Choroid plexus epithelial cell (primary cell): ENCODE data around the gene TAS1R3.

Experiments
- DNase-seq: peaks from one replicate; pipeline ENCODE4 v3.0.0-alpha.2; 2010; ENCODE audit warnings: low read depth
- H3K4me3 ChIP-seq: 2 replicates; pipeline ENCODE4 v1.5.1; 2011; ENCODE audit warnings: low read depth, mild to moderate bottlenecking, control low read depth, low read length, moderate library complexity
- TF ChIP-seq, protein P1 (sequence below): conservative IDR thresholded peaks from 2 replicates; pipeline ENCODE4 v1.5.1; 2011; ENCODE audit warnings: low read depth, mild to moderate bottlenecking, control low read depth, inconsistent platforms, low read length, moderate library complexity

Gene TAS1R3

DNA sequence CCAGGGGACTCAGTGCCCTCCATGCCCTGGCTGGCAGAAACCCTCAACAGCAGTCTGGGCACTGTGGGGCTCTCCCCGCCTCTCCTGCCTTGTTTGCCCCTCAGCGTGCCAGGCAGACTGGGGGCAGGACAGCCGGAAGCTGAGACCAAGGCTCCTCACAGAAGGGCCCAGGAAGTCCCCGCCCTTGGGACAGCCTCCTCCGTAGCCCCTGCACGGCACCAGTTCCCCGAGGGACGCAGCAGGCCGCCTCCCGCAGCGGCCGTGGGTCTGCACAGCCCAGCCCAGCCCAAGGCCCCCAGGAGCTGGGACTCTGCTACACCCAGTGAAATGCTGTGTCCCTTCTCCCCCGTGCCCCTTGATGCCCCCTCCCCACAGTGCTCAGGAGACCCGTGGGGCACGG is 2.8 kb upstream of the TAS1R3 start:
- no peak for DNase-seq
- TF ChIP-seq, protein P1, sequence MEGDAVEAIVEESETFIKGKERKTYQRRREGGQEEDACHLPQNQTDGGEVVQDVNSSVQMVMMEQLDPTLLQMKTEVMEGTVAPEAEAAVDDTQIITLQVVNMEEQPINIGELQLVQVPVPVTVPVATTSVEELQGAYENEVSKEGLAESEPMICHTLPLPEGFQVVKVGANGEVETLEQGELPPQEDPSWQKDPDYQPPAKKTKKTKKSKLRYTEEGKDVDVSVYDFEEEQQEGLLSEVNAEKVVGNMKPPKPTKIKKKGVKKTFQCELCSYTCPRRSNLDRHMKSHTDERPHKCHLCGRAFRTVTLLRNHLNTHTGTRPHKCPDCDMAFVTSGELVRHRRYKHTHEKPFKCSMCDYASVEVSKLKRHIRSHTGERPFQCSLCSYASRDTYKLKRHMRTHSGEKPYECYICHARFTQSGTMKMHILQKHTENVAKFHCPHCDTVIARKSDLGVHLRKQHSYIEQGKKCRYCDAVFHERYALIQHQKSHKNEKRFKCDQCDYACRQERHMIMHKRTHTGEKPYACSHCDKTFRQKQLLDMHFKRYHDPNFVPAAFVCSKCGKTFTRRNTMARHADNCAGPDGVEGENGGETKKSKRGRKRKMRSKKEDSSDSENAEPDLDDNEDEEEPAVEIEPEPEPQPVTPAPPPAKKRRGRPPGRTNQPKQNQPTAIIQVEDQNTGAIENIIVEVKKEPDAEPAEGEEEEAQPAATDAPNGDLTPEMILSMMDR = no peak
- H3K4me3 ChIP-seq = no peak overlapping the region

DNA sequence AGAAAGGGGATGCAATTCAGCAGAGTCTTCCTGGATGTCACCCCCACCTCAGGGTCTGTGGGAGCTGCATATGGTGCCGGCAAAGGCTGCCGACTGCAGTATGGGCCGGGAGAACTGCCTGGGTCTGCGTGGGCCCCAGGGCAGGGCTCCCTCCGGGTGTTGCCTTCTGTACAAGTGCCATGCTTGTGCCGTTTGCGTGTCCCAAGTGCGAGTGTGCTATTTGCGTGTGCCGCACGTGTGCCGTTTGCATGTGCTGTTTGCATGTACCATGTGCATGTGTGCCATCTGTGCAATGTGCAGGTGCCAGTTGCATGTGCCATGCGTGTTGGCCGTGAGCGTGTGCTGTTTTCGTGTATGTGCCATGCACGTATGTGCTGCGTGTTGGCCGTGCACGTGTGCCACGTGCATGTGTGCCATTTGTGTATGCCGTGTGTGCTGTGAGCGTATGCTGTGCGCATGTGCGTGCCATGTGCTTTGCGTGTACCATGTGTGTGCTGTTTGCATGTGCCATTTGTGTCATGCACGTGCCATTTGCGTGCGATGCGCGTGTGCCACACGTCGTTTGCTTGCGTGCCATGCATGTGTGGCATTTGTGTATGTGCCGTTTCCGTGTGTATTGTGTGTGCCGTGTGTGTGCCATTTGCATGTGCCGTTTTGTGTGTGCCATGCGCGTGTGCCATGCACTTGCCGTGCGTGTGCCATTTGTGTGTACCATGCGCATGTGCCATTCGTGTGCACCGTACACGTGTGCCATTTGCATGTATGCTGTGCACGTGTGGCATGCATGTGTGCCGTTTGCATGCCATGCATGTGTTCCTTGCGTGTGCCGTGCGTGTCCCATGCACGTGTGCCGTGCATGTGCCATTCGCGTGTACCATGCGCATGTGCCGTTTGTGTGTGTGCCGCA is 1.5 kb upstream of the TAS1R3 start:
- no peak for DNase-seq
- TF ChIP-seq, protein P1 = no peak
- H3K4me3 ChIP-seq = no peak overlapping the region

DNA sequence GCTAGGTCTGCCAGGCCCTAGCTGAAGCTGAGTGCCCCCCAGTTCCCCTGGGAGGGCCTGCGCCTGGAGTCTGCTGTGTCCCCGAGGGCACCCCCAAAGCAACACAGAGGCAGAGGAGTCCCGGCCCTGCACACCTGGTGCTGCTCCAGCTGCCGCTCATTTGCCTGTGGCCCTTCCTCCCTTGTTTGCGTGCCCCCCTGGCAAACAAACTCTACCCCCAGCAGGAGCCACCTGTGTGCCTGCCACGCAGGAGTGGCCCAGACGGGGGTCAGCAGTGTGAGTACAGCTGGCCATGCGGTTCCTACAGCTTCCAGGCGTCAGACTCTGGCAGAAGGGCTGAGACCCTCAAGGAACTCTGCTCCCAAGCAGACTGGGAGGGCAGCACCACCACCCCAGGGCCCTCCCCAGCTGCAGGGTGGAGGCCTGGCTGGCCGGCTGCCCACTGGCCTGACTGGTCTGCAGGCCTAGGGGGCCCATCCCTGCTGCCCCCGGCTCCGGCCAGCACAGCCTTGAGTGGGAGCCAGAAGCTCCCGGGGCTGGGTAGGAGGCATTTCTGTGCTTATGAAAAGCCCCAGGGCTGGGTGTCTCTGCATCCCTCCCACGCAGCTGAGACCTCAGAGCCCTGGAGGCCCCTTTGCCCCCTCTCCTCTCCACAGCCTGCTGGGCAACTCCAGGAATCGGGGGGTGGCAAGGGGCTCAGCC is 563 bp upstream of the TAS1R3 start:
- TF ChIP-seq, protein P1 = no peak
- no peak overlapping the region for H3K4me3 ChIP-seq
- DNase-seq = no peak

DNA sequence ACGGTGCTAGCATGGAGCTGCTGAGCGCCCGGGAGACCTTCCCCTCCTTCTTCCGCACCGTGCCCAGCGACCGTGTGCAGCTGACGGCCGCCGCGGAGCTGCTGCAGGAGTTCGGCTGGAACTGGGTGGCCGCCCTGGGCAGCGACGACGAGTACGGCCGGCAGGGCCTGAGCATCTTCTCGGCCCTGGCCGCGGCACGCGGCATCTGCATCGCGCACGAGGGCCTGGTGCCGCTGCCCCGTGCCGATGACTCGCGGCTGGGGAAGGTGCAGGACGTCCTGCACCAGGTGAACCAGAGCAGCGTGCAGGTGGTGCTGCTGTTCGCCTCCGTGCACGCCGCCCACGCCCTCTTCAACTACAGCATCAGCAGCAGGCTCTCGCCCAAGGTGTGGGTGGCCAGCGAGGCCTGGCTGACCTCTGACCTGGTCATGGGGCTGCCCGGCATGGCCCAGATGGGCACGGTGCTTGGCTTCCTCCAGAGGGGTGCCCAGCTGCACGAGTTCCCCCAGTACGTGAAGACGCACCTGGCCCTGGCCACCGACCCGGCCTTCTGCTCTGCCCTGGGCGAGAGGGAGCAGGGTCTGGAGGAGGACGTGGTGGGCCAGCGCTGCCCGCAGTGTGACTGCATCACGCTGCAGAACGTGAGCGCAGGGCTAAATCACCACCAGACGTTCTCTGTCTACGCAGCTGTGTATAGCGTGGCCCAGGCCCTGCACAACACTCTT is 1.1 kb downstream of the TAS1R3 start:
- DNase-seq = no peak
- TF ChIP-seq, protein P1 = no peak
- H3K4me3 ChIP-seq = no peak overlapping the region

DNA sequence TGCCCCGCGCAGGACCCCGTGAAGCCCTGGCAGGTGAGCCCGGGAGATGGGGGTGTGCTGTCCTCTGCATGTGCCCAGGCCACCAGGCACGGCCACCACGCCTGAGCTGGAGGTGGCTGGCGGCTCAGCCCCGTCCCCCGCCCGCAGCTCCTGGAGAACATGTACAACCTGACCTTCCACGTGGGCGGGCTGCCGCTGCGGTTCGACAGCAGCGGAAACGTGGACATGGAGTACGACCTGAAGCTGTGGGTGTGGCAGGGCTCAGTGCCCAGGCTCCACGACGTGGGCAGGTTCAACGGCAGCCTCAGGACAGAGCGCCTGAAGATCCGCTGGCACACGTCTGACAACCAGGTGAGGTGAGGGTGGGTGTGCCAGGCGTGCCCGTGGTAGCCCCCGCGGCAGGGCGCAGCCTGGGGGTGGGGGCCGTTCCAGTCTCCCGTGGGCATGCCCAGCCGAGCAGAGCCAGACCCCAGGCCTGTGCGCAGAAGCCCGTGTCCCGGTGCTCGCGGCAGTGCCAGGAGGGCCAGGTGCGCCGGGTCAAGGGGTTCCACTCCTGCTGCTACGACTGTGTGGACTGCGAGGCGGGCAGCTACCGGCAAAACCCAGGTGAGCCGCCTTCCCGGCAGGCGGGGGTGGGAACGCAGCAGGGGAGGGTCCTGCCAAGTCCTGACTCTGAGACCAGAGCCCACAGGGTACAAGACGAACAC is 1.8 kb downstream of the TAS1R3 start:
- TF ChIP-seq, protein P1 = no peak
- H3K4me3 ChIP-seq = no peak overlapping the region
- no peak for DNase-seq

DNA sequence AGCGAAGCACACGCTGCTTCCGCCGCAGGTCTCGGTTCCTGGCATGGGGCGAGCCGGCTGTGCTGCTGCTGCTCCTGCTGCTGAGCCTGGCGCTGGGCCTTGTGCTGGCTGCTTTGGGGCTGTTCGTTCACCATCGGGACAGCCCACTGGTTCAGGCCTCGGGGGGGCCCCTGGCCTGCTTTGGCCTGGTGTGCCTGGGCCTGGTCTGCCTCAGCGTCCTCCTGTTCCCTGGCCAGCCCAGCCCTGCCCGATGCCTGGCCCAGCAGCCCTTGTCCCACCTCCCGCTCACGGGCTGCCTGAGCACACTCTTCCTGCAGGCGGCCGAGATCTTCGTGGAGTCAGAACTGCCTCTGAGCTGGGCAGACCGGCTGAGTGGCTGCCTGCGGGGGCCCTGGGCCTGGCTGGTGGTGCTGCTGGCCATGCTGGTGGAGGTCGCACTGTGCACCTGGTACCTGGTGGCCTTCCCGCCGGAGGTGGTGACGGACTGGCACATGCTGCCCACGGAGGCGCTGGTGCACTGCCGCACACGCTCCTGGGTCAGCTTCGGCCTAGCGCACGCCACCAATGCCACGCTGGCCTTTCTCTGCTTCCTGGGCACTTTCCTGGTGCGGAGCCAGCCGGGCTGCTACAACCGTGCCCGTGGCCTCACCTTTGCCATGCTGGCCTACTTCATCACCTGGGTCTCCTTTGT is 2.6 kb downstream of the TAS1R3 start:
- no peak for DNase-seq
- TF ChIP-seq, protein P1 = no peak
- H3K4me3 ChIP-seq = no peak overlapping the region
